GM12865 (cell line): ENCODE results near the gene NUP85.
"Not testable (repeated sequence)": the region's sequence is repeated elsewhere in the genome, so short reads cannot be mapped to it uniquely, and the experiment has no call there.

Experiments used
- DNase-seq: peaks from one replicate; pipeline ENCODE4 v3.0.0; 2010; ENCODE audit warnings: low read depth
- H3K4me3 ChIP-seq: 2 replicates; pipeline ENCODE4 v1.5.1; 2011; ENCODE audit warnings: mild to moderate bottlenecking, low read depth, low read length, control low read depth
- CTCF ChIP-seq: IDR thresholded peaks from 2 replicates; pipeline ENCODE4 v1.5.1; 2011; ENCODE audit warnings: low read length, control low read depth, low read depth, inconsistent platforms; ENCODE audit not compliant: insufficient read depth; ENCODE audit errors: missing control alignments

Gene NUP85

GRCh38 chr17:75249564-75249963, 44.1 kb downstream of the NUP85 start:
- TF ChIP-seq CTCF = no peak
- peak overlapping the region; percentile 38; the same call in 1 of the 2 replicates for H3K4me3 ChIP-seq

GRCh38 chr17:75250009-75250471, 44.6 kb downstream of the NUP85 start:
- no peak for TF ChIP-seq CTCF
- DNase-seq = peak; percentile 87
- H3K4me3 ChIP-seq = peak overlapping the region; percentile 38

More at GRCh38 chr17:75249564-75249963, 44.1 kb downstream of the NUP85 start:
- DNase-seq = no peak

GRCh38 chr17:75252039-75252816, 46.7 kb downstream of the NUP85 start:
- DNase-seq = no peak
- no peak overlapping the region for H3K4me3 ChIP-seq
- no peak for TF ChIP-seq CTCF

GRCh38 chr17:75255954-75256698, 50.6 kb downstream of the NUP85 start:
- not testable (repeated sequence) for DNase-seq, H3K4me3 ChIP-seq

- not testable (repeated sequence) for DNase-seq, H3K4me3 ChIP-seq
These were observed 51.7 kb downstream of the NUP85 start for GRCh38 chr17:75257228-75257627.

- peak; percentile 67 for DNase-seq
- peak overlapping the region; percentile 91 for H3K4me3 ChIP-seq
These were observed 55.3 kb downstream of the NUP85 start for GRCh38 chr17:75260641-75261335.

More at GRCh38 chr17:75260641-75261335, 55.3 kb downstream of the NUP85 start:
- no peak for TF ChIP-seq CTCF
